GM19099 (cell line): ENCODE results near the gene DCAF8.

Source experiments
- POLR2A ChIP-seq: IDR thresholded peaks from 3 replicates; pipeline ENCODE4 v1.6.1; 2011; ENCODE audit warnings: low read depth; ENCODE audit not compliant: insufficient read length; ENCODE audit errors: extremely low read depth

The DCAF8 gene

GRCh38 chr1:160220301-160220700, 42.0 kb downstream of the DCAF8 start:
- TF ChIP-seq POLR2A = no peak

- TF ChIP-seq POLR2A = no peak
Measured at GRCh38 chr1:160219062-160219929, 43.1 kb downstream of the DCAF8 start.

- TF ChIP-seq POLR2A = no peak
Measured at GRCh38 chr1:160217481-160218051, 44.8 kb downstream of the DCAF8 start.

- no peak for TF ChIP-seq POLR2A
Measured at GRCh38 chr1:160216301-160216700, 46.0 kb downstream of the DCAF8 start.

GRCh38 chr1:160214481-160215140, 47.7 kb downstream of the DCAF8 start:
- no peak for TF ChIP-seq POLR2A

GRCh38 chr1:160211046-160211790, 51.1 kb downstream of the DCAF8 start:
- peak; percentile 12 for TF ChIP-seq POLR2A

GRCh38 chr1:160210561-160210960, 51.8 kb downstream of the DCAF8 start:
- TF ChIP-seq POLR2A = no peak

GRCh38 chr1:160209321-160210046, 52.9 kb downstream of the DCAF8 start:
- no peak for TF ChIP-seq POLR2A

- no peak for TF ChIP-seq POLR2A
Measured at GRCh38 chr1:160208557-160209320, 53.6 kb downstream of the DCAF8 start.

GRCh38 chr1:160207771-160208556, 54.4 kb downstream of the DCAF8 start:
- TF ChIP-seq POLR2A = no peak

- no peak for TF ChIP-seq POLR2A
Measured at GRCh38 chr1:160207118-160207650, 55.2 kb downstream of the DCAF8 start.

GRCh38 chr1:160206421-160207117, 55.8 kb downstream of the DCAF8 start:
- no peak for TF ChIP-seq POLR2A
